Activated T-cell treated with anti-CD3 and anti-CD28 coated beads, Interleukin-2, amount 50 U/mL, for 72 hours (primary cell): ENCODE data around the gene EGFR. TPM values are rescaled to one million over a fixed set of nuclear protein-coding genes. Genes with fewer than 3 reads are reported as not detected.

Experiments used
- ATAC-seq, 2 donors: fragments of 150-1000 bp; cut with Tn5 transposase; replicated peaks in 1 of 2; 2 replicates each; pipeline ENCODE4 v1.10.0; 2021; ENCODE audit warnings: moderate library complexity in 2 of 2, mild to moderate bottlenecking in 1 of 2
- DNase-seq, 2 donors: peaks; one replicate each; pipeline ENCODE4 v3.0.0; 2021 to 2022; ENCODE audit warnings: mixed read lengths in 1 of 2
- H3K27ac Mint-ChIP-seq: one replicate; pipeline ENCODE4 v1.8.0; 2022; ENCODE audit warnings: mild to moderate bottlenecking, moderate library complexity, mixed read lengths
- H3K27me3 Mint-ChIP-seq: one replicate; pipeline ENCODE4 v1.8.0; 2022; ENCODE audit warnings: low read depth, mixed read lengths
- H3K36me3 Mint-ChIP-seq, 2 donors: one replicate each; pipeline ENCODE4 v1.8.0; 2022; ENCODE audit warnings: mixed read lengths in 2 of 2, mild to moderate bottlenecking in 1 of 2; ENCODE audit not compliant: insufficient read depth in 2 of 2
- H3K4me1 Mint-ChIP-seq: one replicate; pipeline ENCODE4 v1.8.0; 2022; ENCODE audit warnings: low read depth, mixed read lengths
- H3K4me3 Mint-ChIP-seq, 2 donors: one replicate each; pipeline ENCODE4 v1.8.0; 2022; ENCODE audit warnings: mild to moderate bottlenecking in 2 of 2, mixed read lengths in 2 of 2, moderate library complexity in 2 of 2
- H3K9me3 Mint-ChIP-seq, 2 donors: one replicate each; pipeline ENCODE4 v1.8.0; 2022; ENCODE audit warnings: mixed read lengths in 2 of 2
- total RNA-seq, 2 donors: library from RNA; stranded (reverse); gene quantifications; one replicate each; pipeline ENCODE4 v1.2.3, GENCODE V29; 2022

Gene EGFR
- total RNA-seq, 2 donors from 2014 or later, result 0.09 TPM; not detected in 1

- ATAC-seq (no peak), DNase-seq (no peak)
- Mint-ChIP-seq H3K36me3 (no peaks in the 10 kb centered on the region), H3K9me3 (peaks cover 0 to 2% of the 10 kb centered on the region in 2 donors), H3K4me1 (no peaks in the 10 kb centered on the region), H3K4me3 (no peak overlapping the region), H3K27ac (no peak overlapping the region), H3K27me3 (peaks cover 11% of the 10 kb centered on the region)
Measured at GRCh38 chr7:55172881-55173609, 154.2 kb downstream of the EGFR start.

GRCh38 chr7:55173671-55174070, 154.9 kb downstream of the EGFR start:
- H3K4me1 Mint-ChIP-seq, result no peaks in the 10 kb centered on the region
- H3K36me3 Mint-ChIP-seq, result no peaks in the 10 kb centered on the region
- peaks cover 11% of the 10 kb centered on the region for H3K27me3 Mint-ChIP-seq
- peaks cover 0 to 2% of the 10 kb centered on the region in 2 donors for H3K9me3 Mint-ChIP-seq
- no peak for DNase-seq
- ATAC-seq, result no peak
- no peak overlapping the region for H3K4me3 Mint-ChIP-seq
- H3K27ac Mint-ChIP-seq, result no peak overlapping the region

GRCh38 chr7:55174456-55174855, 155.6 kb downstream of the EGFR start:
- H3K36me3 Mint-ChIP-seq, result no peaks in the 10 kb centered on the region
- peaks cover 0 to 2% of the 10 kb centered on the region in 2 donors for H3K9me3 Mint-ChIP-seq
- ATAC-seq (no peak), DNase-seq (no peak)
- peaks cover 18% of the 10 kb centered on the region for H3K27me3 Mint-ChIP-seq
- no peak overlapping the region for H3K27ac Mint-ChIP-seq
- no peak overlapping the region for H3K4me3 Mint-ChIP-seq
- no peaks in the 10 kb centered on the region for H3K4me1 Mint-ChIP-seq

- Mint-ChIP-seq H3K4me3 (no peak overlapping the region), H3K4me1 (no peaks in the 10 kb centered on the region), H3K36me3 (no peaks in the 10 kb centered on the region), H3K27me3 (peaks cover 18% of the 10 kb centered on the region), H3K9me3 (peaks cover 0 to 2% of the 10 kb centered on the region in 2 donors), H3K27ac (no peak overlapping the region)
- no peak for ATAC-seq
- no peak for DNase-seq
Measured at GRCh38 chr7:55174856-55175255, 156.0 kb downstream of the EGFR start.

- Mint-ChIP-seq H3K27me3 (peaks cover 11% of the 10 kb centered on the region), H3K27ac (no peak overlapping the region), H3K9me3 (no peaks in the 10 kb centered on the region), H3K36me3 (no peaks in the 10 kb centered on the region), H3K4me3 (no peak overlapping the region), H3K4me1 (no peaks in the 10 kb centered on the region)
- ATAC-seq, result no peak
- DNase-seq, result no peak
Measured at GRCh38 chr7:55177068-55177530, 158.3 kb downstream of the EGFR start.

- ATAC-seq, result no peak
- H3K4me1 Mint-ChIP-seq, result no peaks in the 10 kb centered on the region
Measured at GRCh38 chr7:55177589-55178261, 158.9 kb downstream of the EGFR start.

GRCh38 chr7:55178292-55178862, 159.6 kb downstream of the EGFR start:
- no peak overlapping the region for H3K27ac Mint-ChIP-seq
- no peak overlapping the region for H3K4me3 Mint-ChIP-seq
- H3K4me1 Mint-ChIP-seq, result no peaks in the 10 kb centered on the region
- no peaks in the 10 kb centered on the region for H3K36me3 Mint-ChIP-seq
- no peaks in the 10 kb centered on the region for H3K9me3 Mint-ChIP-seq
- DNase-seq, result no peak
- H3K27me3 Mint-ChIP-seq, result peaks cover 8% of the 10 kb centered on the region
- ATAC-seq, result no peak

More at GRCh38 chr7:55177589-55178261, 158.9 kb downstream of the EGFR start:
- Mint-ChIP-seq H3K36me3 (no peaks in the 10 kb centered on the region), H3K9me3 (no peaks in the 10 kb centered on the region), H3K27ac (no peak overlapping the region), H3K27me3 (peaks cover 8% of the 10 kb centered on the region), H3K4me3 (no peak overlapping the region)
- DNase-seq, result no peak

GRCh38 chr7:55178863-55179773, 160.3 kb downstream of the EGFR start:
- Mint-ChIP-seq H3K4me3 (no peak overlapping the region), H3K27ac (no peak overlapping the region), H3K9me3 (no peaks in the 10 kb centered on the region), H3K4me1 (no peaks in the 10 kb centered on the region), H3K36me3 (no peaks in the 10 kb centered on the region), H3K27me3 (peaks cover 9% of the 10 kb centered on the region)
- DNase-seq (no peak), ATAC-seq (no peak)

- Mint-ChIP-seq H3K4me1 (no peaks in the 10 kb centered on the region), H3K9me3 (no peaks in the 10 kb centered on the region), H3K27ac (no peak overlapping the region), H3K4me3 (no peak overlapping the region), H3K36me3 (no peaks in the 10 kb centered on the region), H3K27me3 (peaks cover 13% of the 10 kb centered on the region)
- no peak for ATAC-seq
- no peak for DNase-seq
Measured at GRCh38 chr7:55179931-55180682, 161.3 kb downstream of the EGFR start.

GRCh38 chr7:55180963-55181542, 162.2 kb downstream of the EGFR start:
- H3K4me3 Mint-ChIP-seq, result no peak overlapping the region
- H3K27me3 Mint-ChIP-seq, result peaks cover 13% of the 10 kb centered on the region

GRCh38 chr7:55181762-55182161, 162.9 kb downstream of the EGFR start:
- no peak for ATAC-seq
- Mint-ChIP-seq H3K9me3 (no peaks in the 10 kb centered on the region), H3K36me3 (no peaks in the 10 kb centered on the region), H3K27me3 (peaks cover 13% of the 10 kb centered on the region), H3K4me3 (no peak overlapping the region), H3K27ac (no peak overlapping the region), H3K4me1 (no peaks in the 10 kb centered on the region)
- no peak for DNase-seq

More at GRCh38 chr7:55180963-55181542, 162.2 kb downstream of the EGFR start:
- Mint-ChIP-seq H3K36me3 (no peaks in the 10 kb centered on the region), H3K9me3 (no peaks in the 10 kb centered on the region), H3K4me1 (no peaks in the 10 kb centered on the region), H3K27ac (no peak overlapping the region)
- DNase-seq (no peak), ATAC-seq (no peak)

GRCh38 chr7:55183897-55184296, 165.1 kb downstream of the EGFR start:
- Mint-ChIP-seq H3K36me3 (no peaks in the 10 kb centered on the region), H3K9me3 (no peaks in the 10 kb centered on the region), H3K4me3 (no peak overlapping the region), H3K4me1 (no peaks in the 10 kb centered on the region), H3K27me3 (peaks cover 23% of the 10 kb centered on the region), H3K27ac (no peak overlapping the region)
- DNase-seq (no peak), ATAC-seq (no peak)
